Measurements from ENCODE around the gene CCDC82.

GRCh38 chr11:96316869-96317268, 72.8 kb downstream of the CCDC82 start:
- TF ChIP-seq CTCF (IDR thresholded peaks at IDR 0.05; ENCODE audit: low read depth, low read length): no peak
- TF ChIP-seq EZH2phosphoT487 (IDR thresholded peaks at IDR 0.05; ENCODE audit: low read depth): no peak

Measured in OCI-LY3 (cell line).